Esophagus squamous epithelium (tissue), 4 donors: Measurements from ENCODE around the gene GNLY.

Experiments
- POLR2A ChIP-seq, 4 donors: fragments of 450-650 bp; IDR thresholded peaks; one replicate each; pipeline ENCODE4 v1.6.1; 2017; ENCODE audit warnings: antibody characterized with exemption in 4 of 4, mild to moderate bottlenecking in 4 of 4, moderate library complexity in 3 of 4
- TF ChIP-seq, protein P1 (sequence below), 6 experiments: fragments of 450-650 bp in 4 of 6; fragments of 200-600 bp in 2 of 6; sonication (generic) in 2 of 6; IDR thresholded peaks; one replicate each; pipeline ENCODE4 v1.5.1; 2016 to 2019; ENCODE audit warnings: antibody characterized with exemption in 6 of 6, mild to moderate bottlenecking in 4 of 6, moderate library complexity in 4 of 6

GRCh38 chr2:85724731-85725181 lies 30.6 kb downstream of the GNLY start:
- TF ChIP-seq, protein P1, sequence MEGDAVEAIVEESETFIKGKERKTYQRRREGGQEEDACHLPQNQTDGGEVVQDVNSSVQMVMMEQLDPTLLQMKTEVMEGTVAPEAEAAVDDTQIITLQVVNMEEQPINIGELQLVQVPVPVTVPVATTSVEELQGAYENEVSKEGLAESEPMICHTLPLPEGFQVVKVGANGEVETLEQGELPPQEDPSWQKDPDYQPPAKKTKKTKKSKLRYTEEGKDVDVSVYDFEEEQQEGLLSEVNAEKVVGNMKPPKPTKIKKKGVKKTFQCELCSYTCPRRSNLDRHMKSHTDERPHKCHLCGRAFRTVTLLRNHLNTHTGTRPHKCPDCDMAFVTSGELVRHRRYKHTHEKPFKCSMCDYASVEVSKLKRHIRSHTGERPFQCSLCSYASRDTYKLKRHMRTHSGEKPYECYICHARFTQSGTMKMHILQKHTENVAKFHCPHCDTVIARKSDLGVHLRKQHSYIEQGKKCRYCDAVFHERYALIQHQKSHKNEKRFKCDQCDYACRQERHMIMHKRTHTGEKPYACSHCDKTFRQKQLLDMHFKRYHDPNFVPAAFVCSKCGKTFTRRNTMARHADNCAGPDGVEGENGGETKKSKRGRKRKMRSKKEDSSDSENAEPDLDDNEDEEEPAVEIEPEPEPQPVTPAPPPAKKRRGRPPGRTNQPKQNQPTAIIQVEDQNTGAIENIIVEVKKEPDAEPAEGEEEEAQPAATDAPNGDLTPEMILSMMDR (IDR thresholded peaks at IDR 0.05): no peak
- no peak for TF ChIP-seq POLR2A (IDR thresholded peaks at IDR 0.05)
